ENCODE results near the gene RTN4RL2.
A peak's percentile ranks its signal among the peaks of the same experiment; 100 is the strongest.

The RTN4RL2 gene

GRCh38 chr11:57515332-57516060, 55.2 kb downstream of the RTN4RL2 start, which contains the start of gene SLC43A1:
Gene SLC43A1, minus strand, starts transcription at chr11:57515702. Its CDS starts 1,591 bp downstream, at chr11:57514111.
- no peak for DNase-seq (ENCODE audit: extremely low read depth, low read depth)
- TF ChIP-seq CTCF (IDR thresholded peaks at IDR 0.05; ENCODE audit: low read depth, low read length, missing control alignments) = no peak
- H3K4me3 ChIP-seq (replicated peaks; ENCODE audit: low read depth, low read length) = peak within 1 kb of the TSS; percentile 71

GRCh38 chr11:57516061-57516443, 55.7 kb downstream of the RTN4RL2 start:
- DNase-seq (ENCODE audit: extremely low read depth, low read depth) = no peak
- peak overlapping the region; percentile 71 for H3K4me3 ChIP-seq (replicated peaks; ENCODE audit: low read depth, low read length)
- TF ChIP-seq CTCF (IDR thresholded peaks at IDR 0.05; ENCODE audit: low read depth, low read length, missing control alignments) = no peak

GRCh38 chr11:57521116-57521515, 60.8 kb downstream of the RTN4RL2 start:
- no peak for TF ChIP-seq CTCF (IDR thresholded peaks at IDR 0.05; ENCODE audit: low read depth, low read length, missing control alignments)
- no peak for DNase-seq (ENCODE audit: extremely low read depth, low read depth)
- H3K4me3 ChIP-seq (replicated peaks; ENCODE audit: low read depth, low read length) = no peak overlapping the region

GRCh38 chr11:57523419-57523818, 63.1 kb downstream of the RTN4RL2 start:
- no peak overlapping the region for H3K4me3 ChIP-seq (replicated peaks; ENCODE audit: low read depth, low read length)
- no peak for TF ChIP-seq CTCF (IDR thresholded peaks at IDR 0.05; ENCODE audit: low read depth, low read length, missing control alignments)

More at GRCh38 chr11:57523419-57523818, 63.1 kb downstream of the RTN4RL2 start:
- no peak for DNase-seq (ENCODE audit: extremely low read depth, low read depth)

Data from HFF-Myc (cell line).